Coronary artery (tissue), 2 donors: ENCODE results near the gene KRTAP21-2.
"Not testable (repeated sequence)": the region's sequence is repeated elsewhere in the genome, so short reads cannot be mapped to it uniquely, and the experiment has no call there.

ENCODE experiments used
- DNase-seq: peaks from one replicate; pipeline ENCODE4 v3.0.0-alpha.2; 2017; ENCODE audit warnings: low spot score
- H3K27ac ChIP-seq, 2 donors: fragments of 200-600 bp; sonication (generic); one replicate each; pipeline ENCODE4 v1.5.1; 2016 to 2019
- H3K4me3 ChIP-seq: fragments of 200-600 bp; sonication (generic); 2 replicates; pipeline ENCODE4 v1.5.1; 2016; ENCODE audit warnings: mild to moderate bottlenecking, moderate library complexity
- CTCF ChIP-seq: fragments of 200-600 bp; sonication (generic); IDR thresholded peaks from one replicate; pipeline ENCODE4 v1.5.1; 2019; ENCODE audit warnings: antibody characterized with exemption

KRTAP21-2 gene

GRCh38 chr21:30747159-30747558, at the start of gene KRTAP21-2:
KRTAP21-2 (minus strand) TSS chr21:30747259; CDS start chr21:30747202, 57 bp downstream.
- no peak for TF ChIP-seq CTCF
- no peak for DNase-seq
- Histone ChIP-seq H3K27ac (no peak within 1 kb of the TSS), H3K4me3 (no peak within 1 kb of the TSS)

GRCh38 chr21:30793581-30794314, 46.7 kb upstream of the KRTAP21-2 start:
- no peak for DNase-seq
- Histone ChIP-seq H3K4me3 (no peak overlapping the region), H3K27ac (no peak overlapping the region)
- TF ChIP-seq CTCF: no peak

- no peak overlapping the region for H3K27ac ChIP-seq
- H3K4me3 ChIP-seq: no peak overlapping the region
- no peak for TF ChIP-seq CTCF
- no peak for DNase-seq
These were observed 32.2 kb upstream of the KRTAP21-2 start for GRCh38 chr21:30779249-30779648.

- no peak overlapping the region for H3K4me3 ChIP-seq
- TF ChIP-seq CTCF: no peak
- DNase-seq: no peak
- no peak overlapping the region for H3K27ac ChIP-seq
These were observed 22.8 kb upstream of the KRTAP21-2 start for GRCh38 chr21:30769724-30770431.

GRCh38 chr21:30760776-30761175, 13.7 kb upstream of the KRTAP21-2 start:
- Histone ChIP-seq H3K4me3 (no peak overlapping the region), H3K27ac (no peak overlapping the region)
- no peak for TF ChIP-seq CTCF
- no peak for DNase-seq

- DNase-seq: no peak
- Histone ChIP-seq H3K27ac (no peak overlapping the region), H3K4me3 (no peak overlapping the region)
- TF ChIP-seq CTCF: no peak
These were observed 11.2 kb upstream of the KRTAP21-2 start for GRCh38 chr21:30758306-30758705.

GRCh38 chr21:30755328-30755727, 8.3 kb upstream of the KRTAP21-2 start, which contains the start of gene KRTAP21-1:
KRTAP21-1 (minus strand) TSS chr21:30755428; CDS start chr21:30755378, 50 bp downstream.
- DNase-seq, H3K27ac ChIP-seq, H3K4me3 ChIP-seq: not testable (repeated sequence)
